Activated CD4-positive, alpha-beta T cell treated with anti-CD3 and anti-CD28 coated beads, Interleukin-2, Interleukin-6, amounts not matched to agents 100 ng/mL and 50 ng/mL, durations not matched to agents 16 hours and 8 hours (primary cell): ENCODE results near the gene SLC15A1.

ENCODE experiments used
- DNase-seq: peaks from one replicate; pipeline ENCODE4 v3.0.0-alpha.2; 2020

Gene SLC15A1

GRCh38 chr13:98752467-98753290 lies at the start of gene SLC15A1:
TSS of gene SLC15A1 (minus strand) at chr13:98752672. CDS start at chr13:98752598, 74 bp downstream.
- DNase-seq, result no peak

GRCh38 chr13:98801626-98802418 lies 49.4 kb upstream of the SLC15A1 start:
- DNase-seq, result no peak

GRCh38 chr13:98800078-98800477 lies 47.6 kb upstream of the SLC15A1 start:
- no peak for DNase-seq

GRCh38 chr13:98798849-98799645 lies 46.6 kb upstream of the SLC15A1 start:
- DNase-seq, result no peak

GRCh38 chr13:98797456-98797855 lies 45.0 kb upstream of the SLC15A1 start:
- no peak for DNase-seq

GRCh38 chr13:98796798-98797197 lies 44.3 kb upstream of the SLC15A1 start:
- no peak for DNase-seq

GRCh38 chr13:98796191-98796590 lies 43.7 kb upstream of the SLC15A1 start:
- no peak for DNase-seq

GRCh38 chr13:98795220-98795619 lies 42.7 kb upstream of the SLC15A1 start:
- DNase-seq, result no peak

- no peak for DNase-seq
Observed at GRCh38 chr13:98794498-98794897, 42.0 kb upstream of the SLC15A1 start.

GRCh38 chr13:98792785-98793495 lies 40.5 kb upstream of the SLC15A1 start:
- no peak for DNase-seq

GRCh38 chr13:98792321-98792720 lies 39.8 kb upstream of the SLC15A1 start:
- DNase-seq, result no peak

GRCh38 chr13:98791611-98792010 lies 39.1 kb upstream of the SLC15A1 start:
- DNase-seq, result no peak

GRCh38 chr13:98787996-98788395 lies 35.5 kb upstream of the SLC15A1 start:
- no peak for DNase-seq

GRCh38 chr13:98787173-98787572 lies 34.7 kb upstream of the SLC15A1 start:
- DNase-seq, result no peak

GRCh38 chr13:98786023-98786422 lies 33.6 kb upstream of the SLC15A1 start:
- DNase-seq, result no peak

GRCh38 chr13:98785405-98785804 lies 32.9 kb upstream of the SLC15A1 start:
- no peak for DNase-seq

- DNase-seq, result no peak
Observed at GRCh38 chr13:98784666-98785065, 32.2 kb upstream of the SLC15A1 start.

- DNase-seq, result no peak
Observed at GRCh38 chr13:98783856-98784478, 31.5 kb upstream of the SLC15A1 start.

- DNase-seq, result no peak
Observed at GRCh38 chr13:98782654-98783053, 30.2 kb upstream of the SLC15A1 start.

GRCh38 chr13:98781905-98782304 lies 29.4 kb upstream of the SLC15A1 start:
- DNase-seq, result no peak

- no peak for DNase-seq
Observed at GRCh38 chr13:98781470-98781869, 29.0 kb upstream of the SLC15A1 start.

- no peak for DNase-seq
Observed at GRCh38 chr13:98781045-98781444, 28.6 kb upstream of the SLC15A1 start.
